ENCODE measurements around the gene S100PBP. TPM values are rescaled to one million over a fixed set of nuclear protein-coding genes. Genes with fewer than 3 reads are reported as not detected.

S100PBP gene
- total and polyA plus RNA-seq, 9 of the 15 experiments (the other 6 are each of a cell fraction or from before 2014, with no cell fraction given), result 22.9 to 60.2 (median 32.9) TPM

GRCh38 chr1:32868806-32869455, 51.5 kb downstream of the S100PBP start:
- DNase-seq (ENCODE audit: extremely low read depth in 1 of 4, low spot score in 3 of 4), result no peak
- H3K79me2 ChIP-seq (ENCODE audit: control insufficient read depth, insufficient read depth, low read length), result no peaks in the 10 kb centered on the region
- no peaks in the 10 kb centered on the region for H3K36me3 ChIP-seq (ENCODE audit: control insufficient read depth, insufficient read depth, low read length)
- H3K9ac ChIP-seq (ENCODE audit: insufficient read depth in 1 of 2, low read depth in 2 of 2, low read length in 2 of 2), result no peak overlapping the region
- FAIRE-seq, result no peak
- no peak for ATAC-seq
- no TSS peak for BruUV-seq (replicated peaks)
- POLR2A ChIA-PET, result interaction anchor here (0.8 to 1.3 kb wide), 2 partner anchors 40 to 42 kb away, joined by 3 read pairs; no protein-coding TSS in a partner anchor
- 54% methylated on average over 9 of the region's 9 CpGs for WGBS (ENCODE audit: insufficient coverage, low coverage, missing lambda C conversion rate)
- H3K4me1 ChIP-seq (replicated peaks in 1 of 2; ENCODE audit: control insufficient read depth in 2 of 2, insufficient read depth in 2 of 2, low read length in 2 of 2), result peaks cover 5 to 18% of the 10 kb centered on the region in 2 experiments; a peak in 3 of 5 replicates
- intact Hi-C loops (cut with micrococcal nuclease), result no loop called here
- H3K4me3 ChIP-seq, result no peak overlapping the region
- H4K20me1 ChIP-seq (replicated peaks; ENCODE audit: control insufficient read depth, insufficient read depth, low read length), result peaks cover 9% of the 10 kb centered on the region
- in situ Hi-C loops (cut with MboI), result no loop called here
- no peak overlapping the region for H3K27ac ChIP-seq (ENCODE audit: extremely low read depth, low read depth, low read length)
- no peak overlapping the region for H3K4me2 ChIP-seq (ENCODE audit: insufficient read depth, low read length)
- H3K27me3 ChIP-seq (ENCODE audit: control insufficient read depth in 2 of 2, insufficient read depth in 2 of 2, low read length in 2 of 2), result peaks cover 4 to 20% of the 10 kb centered on the region in 2 experiments; a peak in 3 of 5 replicates
- CTCF ChIA-PET (ENCODE audit: low intra/inter-chr PET ratio), result no interaction called here
- H3K9me3 ChIP-seq (replicated peaks; ENCODE audit: control insufficient read depth, insufficient read depth, low read depth, low read length), result no peaks in the 10 kb centered on the region
- no peaks in the 10 kb centered on the region for H3K9me1 ChIP-seq (ENCODE audit: control insufficient read depth, insufficient read depth, low read length)
- no peak overlapping the region for H2AFZ ChIP-seq (ENCODE audit: low read depth, low read length)
- TF ChIP-seq ARID1B (IDR thresholded peaks at IDR 0.05) (no peak), SRSF3 (IDR thresholded peaks at IDR 0.05; ENCODE audit: insufficient read depth, low read length) (no peak), SMARCA5 (IDR thresholded peaks at IDR 0.05) (no peak), ZBTB5 (IDR thresholded peaks at IDR 0.05) (no peak), IRF1 (CRISPR knock-in tag; IDR thresholded peaks at IDR 0.05; ENCODE audit: borderline replicate concordance) (no peak), ZNF316 (IDR thresholded peaks at IDR 0.05) (no peak), MLX (CRISPR knock-in tag; conservative IDR thresholded peaks at IDR 0.05) (no peak), CTCFL (IDR thresholded peaks at IDR 0.05; ENCODE audit: borderline replicate concordance, insufficient read depth, low read depth, low read length, poor library complexity, severe bottlenecking) (no peak), BHLHE40 (IDR thresholded peaks at IDR 0.05; ENCODE audit: low read length) (no peak), HDAC2 (IDR thresholded peaks at IDR 0.05) (no peak), TBL1XR1 (IDR thresholded peaks at IDR 0.05; ENCODE audit: low read length in 2 of 2) (no peak), THRAP3 (IDR thresholded peaks at IDR 0.05; ENCODE audit: borderline replicate concordance) (no peak), CLOCK (CRISPR knock-in tag; IDR thresholded peaks at IDR 0.05; ENCODE audit: borderline replicate concordance) (no peak), SIN3B (IDR thresholded peaks at IDR 0.05; ENCODE audit: low read depth) (no peak)

Data from K562 (cell line).